Ramos (cell line): ENCODE measurements around the gene GALNT17.

Source experiments
- in situ Hi-C: fragments of 300-500 bp; cut with MboI; formaldehyde crosslinking; loops from one replicate; pipeline ENCODE4 v1.14.3; 2022; ENCODE audit warnings: low sequenced_read_pairs; ENCODE audit not compliant: unreplicated experiment

The GALNT17 gene

DNA sequence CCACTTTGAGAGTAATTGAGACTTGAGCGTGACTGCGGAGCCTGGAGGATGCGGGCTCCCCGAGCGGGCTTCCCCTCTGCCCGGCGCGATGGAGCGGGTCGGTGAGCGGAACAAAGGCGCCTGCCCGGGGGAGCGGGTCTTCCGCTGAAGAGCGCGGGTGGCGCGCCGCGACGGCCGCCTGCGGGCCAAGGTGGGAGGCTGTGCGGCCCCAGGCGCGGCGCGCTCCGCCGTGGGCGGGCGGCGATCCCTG lies at the start of gene GALNT17:
TSS of gene GALNT17 (plus strand) at position 18 of the 250 bp plus-strand sequence.
- in situ Hi-C loops, result no loop called here

DNA sequence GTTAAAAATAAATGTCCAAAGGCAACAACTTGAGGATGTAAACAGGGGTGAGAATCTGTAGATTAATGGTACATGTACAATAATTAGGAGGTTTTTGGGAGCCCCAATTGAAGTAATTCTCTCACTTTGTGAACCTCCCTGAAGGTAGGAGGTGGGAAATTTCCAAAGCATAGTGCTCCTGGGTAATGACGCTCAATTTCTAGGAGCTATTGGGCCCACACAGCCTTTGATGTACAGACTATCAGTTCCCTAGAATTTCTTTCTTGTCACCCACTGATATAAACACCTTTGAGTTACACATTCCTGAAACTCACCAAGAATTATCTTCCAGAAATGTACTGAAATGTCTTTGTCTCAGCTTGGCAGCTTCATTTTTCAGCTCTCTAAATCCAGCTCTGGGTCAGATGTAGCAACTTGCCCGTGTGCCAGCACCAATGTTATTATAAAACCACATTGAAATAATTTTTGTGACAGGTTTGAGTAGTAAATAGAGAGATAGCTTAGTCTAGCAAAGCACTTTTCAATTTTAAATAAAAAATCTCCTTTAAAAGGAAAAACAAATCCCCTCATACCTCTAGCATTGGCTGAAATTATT lies 36.6 kb upstream of the GALNT17 start:
- in situ Hi-C loops, result no loop called here

DNA sequence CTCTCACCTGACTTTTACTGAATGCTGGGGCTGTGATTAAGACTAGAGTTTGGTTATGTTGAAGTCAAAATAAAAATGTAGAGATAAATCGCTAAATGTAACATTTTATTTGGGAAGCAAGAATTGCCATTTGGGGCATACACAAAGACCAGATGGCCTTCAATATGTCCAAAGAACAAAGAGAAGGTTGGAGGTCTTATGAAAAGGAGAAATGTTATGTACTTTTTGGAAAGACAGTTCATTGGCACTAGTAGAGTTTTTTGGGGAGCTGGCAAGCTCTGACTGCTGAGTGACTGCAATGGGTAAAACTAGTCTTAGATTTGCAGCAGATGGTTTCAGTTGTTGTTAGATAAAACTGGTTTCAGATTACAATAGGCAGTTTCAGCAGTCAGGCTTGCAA lies 35.6 kb upstream of the GALNT17 start:
- in situ Hi-C loops, result no loop called here

DNA sequence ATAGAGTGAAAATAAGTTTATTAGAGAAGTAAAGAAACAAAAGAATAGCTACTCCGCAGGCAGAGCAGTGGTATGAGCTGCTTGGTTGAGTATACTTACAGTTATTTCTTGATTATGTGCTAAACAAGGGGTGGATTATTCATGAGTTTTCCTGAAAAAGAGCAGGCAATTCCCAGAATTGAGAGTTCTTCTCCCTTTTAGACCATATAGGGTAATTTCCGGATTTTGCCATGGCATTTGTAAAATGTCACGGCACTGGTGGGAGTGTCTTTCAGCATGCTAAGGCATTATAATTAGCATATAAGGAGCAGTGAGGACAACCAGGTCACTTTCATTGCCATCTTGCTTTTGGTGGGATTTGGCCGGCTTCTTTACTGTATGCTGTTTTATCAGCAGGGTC lies 25.7 kb upstream of the GALNT17 start:
- in situ Hi-C loops, result no loop called here

DNA sequence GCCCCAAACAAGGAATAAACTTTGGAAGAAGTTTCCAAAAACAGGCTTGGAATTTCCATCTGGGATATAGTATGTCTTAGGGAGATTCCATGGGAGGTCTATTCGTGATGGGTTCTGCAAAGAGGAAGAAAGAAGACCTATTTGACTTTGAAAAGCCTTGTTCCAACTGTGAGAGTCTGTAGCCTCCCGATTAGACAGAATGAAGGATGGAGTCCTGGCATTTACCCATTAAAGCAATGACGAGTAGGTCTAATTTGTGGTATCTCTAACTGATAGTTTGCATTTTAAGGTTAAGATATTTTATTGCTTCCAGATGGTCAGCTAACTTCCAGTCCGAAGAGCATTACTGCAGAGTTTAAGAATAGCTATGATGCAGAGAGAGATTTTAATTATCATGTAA lies 19.5 kb upstream of the GALNT17 start:
- in situ Hi-C loops, result no loop called here

DNA sequence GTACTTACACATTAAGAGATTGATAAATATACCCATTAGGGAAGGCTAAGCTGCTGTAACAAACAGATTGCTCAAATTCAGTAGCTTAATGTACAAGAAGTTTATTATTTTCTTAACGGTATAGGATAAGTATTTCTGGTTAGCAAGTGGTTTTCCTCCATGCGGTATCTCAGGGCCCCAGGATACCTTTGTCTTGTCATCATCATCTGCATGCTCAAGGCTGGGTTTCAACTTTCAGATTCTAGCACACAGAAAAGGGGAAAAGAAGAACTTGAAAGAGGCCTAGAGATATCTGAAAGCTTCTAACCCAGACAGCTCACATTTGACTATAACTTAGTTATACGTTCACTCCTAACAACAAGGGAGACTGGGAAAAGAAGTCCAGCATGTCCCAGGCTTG lies 11.8 kb upstream of the GALNT17 start:
- in situ Hi-C loops, result no loop called here

DNA sequence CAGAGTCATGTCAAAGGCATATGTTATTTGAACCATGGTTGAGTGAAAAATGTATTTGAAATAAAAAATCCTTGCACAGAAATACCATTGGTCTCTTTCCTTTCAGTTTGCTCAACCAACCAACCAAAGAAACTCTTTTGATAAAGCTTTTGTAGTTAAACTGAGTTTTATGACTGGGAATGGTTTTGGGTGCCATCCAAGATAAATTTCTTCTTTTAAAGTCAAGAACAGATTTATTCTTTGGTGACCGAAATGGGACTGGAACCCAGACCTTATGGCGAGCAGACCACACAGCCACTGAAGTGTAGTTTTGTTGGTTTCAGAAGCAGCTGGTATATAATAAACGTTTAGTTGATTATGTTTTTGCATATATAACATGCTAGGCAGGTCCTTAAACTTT lies 2.8 kb upstream of the GALNT17 start:
- in situ Hi-C loops, result no loop called here

DNA sequence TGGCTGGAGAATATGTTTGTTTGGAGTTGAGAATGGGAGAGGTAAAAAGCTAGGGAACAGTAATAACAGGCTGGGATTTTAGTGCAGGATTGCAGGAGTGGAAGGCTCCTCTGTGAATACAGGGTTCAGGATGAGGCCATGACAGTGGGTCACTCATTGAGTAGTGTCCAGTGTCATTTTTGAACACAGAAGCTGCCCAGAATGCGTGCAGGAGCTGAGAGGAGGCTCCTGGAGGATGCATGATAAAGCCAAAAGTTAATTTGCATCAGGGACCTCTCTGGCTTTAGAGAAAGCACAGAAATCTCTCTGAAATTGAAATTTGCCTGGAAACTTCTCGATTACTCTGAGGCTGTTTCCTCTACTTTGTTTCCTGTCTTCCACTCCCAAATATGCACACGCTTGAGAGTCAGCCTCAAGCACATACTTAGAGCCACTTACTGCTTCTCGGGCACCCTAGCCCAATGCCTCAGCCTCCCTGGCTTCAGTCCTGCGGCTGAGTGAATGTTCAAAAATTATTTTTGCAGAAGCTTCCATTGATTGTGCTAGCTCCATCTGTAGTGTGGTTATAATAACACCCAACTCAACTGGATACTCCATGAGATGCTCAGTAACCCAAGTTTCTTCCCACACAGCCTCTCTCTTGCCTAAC lies 1.8 kb upstream of the GALNT17 start:
- in situ Hi-C loops, result no loop called here

DNA sequence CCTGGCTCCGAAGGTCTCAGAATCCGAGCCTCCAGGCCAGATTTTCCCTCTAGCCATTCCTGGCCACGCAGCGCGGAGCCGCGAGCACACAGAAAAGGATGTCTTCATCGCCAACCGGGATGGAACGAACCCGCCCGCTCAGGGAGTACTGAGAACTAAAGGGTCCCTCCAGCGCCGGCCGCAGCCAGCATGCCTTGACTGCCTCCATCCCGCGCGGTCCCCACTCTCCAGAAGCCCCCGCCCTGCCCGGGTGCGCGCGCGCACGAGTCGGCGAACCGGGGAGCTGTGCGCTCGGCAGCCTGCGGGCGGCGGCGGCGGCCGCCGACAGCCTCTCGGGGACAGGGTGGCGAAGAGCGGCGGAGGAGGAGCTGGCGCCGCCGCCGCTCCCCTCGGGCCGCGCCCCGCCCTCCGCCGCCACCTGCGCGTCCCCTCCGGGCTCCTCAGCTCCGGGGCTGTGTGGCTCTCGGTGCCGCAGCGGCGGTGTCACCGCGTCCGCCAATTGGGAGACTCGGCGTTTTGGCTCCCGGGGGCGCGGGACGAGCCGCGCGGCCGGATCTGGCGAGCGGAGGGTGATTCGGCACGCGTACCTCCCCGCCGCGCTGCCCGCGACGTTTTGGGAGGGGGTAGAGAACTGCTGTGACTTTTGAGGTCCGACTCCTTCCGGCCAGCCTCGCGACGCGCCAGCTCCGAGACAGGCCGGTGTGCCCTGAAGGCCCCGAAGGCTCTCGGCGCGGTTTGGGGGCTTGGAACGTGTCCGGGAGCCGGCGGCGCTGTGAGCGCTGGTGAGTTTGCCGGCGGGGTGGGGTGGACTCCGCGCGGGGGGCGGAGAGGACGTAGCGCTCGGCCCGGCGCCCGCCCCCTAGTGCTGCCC lies 453 bp upstream of the GALNT17 start:
- in situ Hi-C loops, result no loop called here

DNA sequence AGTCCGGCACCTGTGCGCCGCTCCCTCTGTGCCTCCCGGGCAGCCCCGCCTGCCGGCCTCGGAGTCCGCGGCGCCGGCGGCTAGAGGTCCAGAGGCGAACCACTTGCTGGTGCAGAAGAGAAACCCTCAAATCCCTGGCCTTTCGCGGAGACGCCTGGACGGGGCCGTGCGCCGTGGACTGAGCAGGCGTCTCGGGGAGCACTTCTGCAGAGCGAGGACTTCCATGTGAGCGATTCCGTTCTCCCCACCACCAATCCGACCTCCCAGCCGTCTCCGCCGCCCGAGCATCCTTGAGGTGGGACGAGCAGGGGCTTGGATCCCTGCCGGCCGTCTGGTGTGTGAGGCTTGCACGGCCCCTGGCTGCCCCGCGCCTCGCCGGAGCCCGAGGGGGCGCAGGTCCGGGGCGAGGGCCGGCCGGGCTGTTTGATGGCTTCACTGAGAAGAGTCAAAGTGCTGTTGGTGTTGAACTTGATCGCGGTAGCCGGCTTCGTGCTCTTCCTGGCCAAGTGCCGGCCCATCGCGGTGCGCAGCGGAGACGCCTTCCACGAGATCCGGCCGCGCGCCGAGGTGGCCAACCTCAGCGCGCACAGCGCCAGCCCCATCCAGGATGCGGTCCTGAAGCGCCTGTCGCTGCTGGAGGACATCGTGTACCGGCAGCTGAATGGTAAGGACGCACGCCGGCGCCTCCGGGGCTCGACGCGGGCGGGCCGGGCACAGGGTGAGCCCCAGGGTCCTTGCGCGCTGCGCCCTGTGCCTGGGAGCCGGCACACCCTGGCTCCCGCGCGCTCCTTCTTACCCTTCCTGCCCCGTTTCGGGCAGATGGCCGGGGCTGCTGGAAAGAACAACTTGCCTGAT lies 660 bp downstream of the GALNT17 start:
- in situ Hi-C loops, result no loop called here

DNA sequence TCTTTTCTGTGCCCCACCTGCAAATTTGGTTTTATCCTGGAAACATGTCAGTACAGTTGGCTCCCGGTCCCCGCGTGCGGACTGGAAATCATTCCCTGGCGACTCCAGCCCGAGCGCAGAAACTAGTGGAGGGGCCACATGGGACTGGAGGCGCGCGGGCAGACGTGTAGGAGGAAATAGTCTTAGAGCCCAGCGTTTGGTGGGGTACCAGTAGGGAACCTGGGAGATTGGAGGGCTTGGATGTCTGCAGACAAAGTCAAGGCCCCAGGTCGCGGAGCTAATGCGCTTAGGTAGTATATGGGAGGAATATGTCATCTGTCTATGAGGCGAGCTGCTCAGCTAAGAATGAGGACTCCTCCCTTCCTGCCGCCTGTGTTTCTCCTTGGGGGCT lies 1.3 kb downstream of the GALNT17 start:
- in situ Hi-C loops, result no loop called here

DNA sequence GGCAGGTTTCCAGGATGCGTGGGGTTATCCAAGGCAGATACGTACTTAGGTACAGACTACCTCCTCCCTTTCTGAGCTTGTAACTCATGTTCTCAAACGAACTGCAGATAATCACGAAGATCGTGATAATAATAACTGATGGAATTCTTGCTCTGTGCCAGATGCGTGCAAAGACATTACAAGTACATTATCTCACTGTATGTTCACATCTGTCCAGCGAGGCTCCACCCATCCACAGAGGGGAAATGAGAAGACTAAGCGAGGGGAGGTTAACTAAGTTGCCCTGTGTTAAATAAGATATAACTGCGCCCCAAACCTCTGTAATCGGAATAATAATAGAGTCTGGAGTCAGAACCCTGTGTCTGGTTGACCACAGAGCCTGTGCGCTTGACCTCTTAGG lies 1.9 kb downstream of the GALNT17 start:
- in situ Hi-C loops, result no loop called here

DNA sequence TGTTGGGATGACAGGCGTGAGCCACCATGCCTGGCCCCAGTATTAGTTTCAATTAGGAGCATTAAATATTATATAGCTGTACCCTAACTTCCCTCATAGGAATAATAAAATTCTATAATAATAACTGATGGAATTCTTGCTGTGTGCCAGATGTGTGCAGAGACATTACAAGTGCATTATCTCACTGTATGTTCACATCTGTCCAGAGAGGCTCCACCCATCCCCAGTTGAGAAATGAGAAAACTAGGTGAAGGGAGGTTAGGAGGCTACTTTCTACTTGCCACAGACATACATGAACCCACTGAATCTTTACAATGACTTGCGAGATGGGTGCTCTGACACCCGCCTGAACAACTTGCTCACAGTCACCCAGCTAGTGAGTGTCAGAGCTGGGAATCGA lies 3.2 kb downstream of the GALNT17 start:
- in situ Hi-C loops, result no loop called here

DNA sequence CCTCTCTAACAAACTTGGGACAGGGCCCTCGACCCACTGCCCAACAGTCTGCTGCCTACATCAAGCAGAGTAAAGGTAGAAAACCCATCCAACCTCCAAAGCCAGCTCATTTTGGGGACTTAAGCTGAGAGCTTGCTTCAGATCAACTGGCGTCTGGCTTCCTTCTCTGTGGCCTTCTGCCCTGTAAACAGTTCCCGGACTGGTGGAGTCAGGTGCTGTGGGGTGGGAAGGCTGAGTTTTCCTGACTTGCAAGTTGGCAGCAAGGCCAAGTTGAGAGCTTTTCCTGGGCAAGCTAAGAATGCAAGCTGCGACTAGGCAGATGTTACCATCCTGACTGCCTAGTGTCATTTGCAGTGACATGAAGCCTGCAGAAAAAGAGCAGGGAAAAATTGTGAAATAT lies 3.7 kb downstream of the GALNT17 start:
- in situ Hi-C loops, result no loop called here

DNA sequence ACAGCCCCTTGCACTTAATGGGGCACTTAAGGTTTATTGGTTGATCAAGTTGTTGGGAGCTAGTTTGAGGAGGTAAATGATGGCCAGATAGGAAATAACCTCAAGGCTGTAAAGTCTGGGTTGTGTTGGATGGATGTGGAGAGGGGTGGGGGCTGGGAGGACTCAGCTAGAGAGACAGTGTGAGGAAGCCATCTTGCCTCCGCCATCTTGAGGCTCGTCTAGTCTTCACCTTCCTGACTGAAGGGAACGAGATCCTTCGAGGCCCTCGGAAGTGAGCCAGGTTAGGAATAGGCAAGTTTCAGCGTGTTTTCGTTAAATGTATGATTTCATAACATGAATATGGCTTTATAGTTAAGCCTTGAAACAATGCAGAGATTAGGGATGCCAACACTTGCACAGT lies 5.5 kb downstream of the GALNT17 start:
- in situ Hi-C loops, result no loop called here

DNA sequence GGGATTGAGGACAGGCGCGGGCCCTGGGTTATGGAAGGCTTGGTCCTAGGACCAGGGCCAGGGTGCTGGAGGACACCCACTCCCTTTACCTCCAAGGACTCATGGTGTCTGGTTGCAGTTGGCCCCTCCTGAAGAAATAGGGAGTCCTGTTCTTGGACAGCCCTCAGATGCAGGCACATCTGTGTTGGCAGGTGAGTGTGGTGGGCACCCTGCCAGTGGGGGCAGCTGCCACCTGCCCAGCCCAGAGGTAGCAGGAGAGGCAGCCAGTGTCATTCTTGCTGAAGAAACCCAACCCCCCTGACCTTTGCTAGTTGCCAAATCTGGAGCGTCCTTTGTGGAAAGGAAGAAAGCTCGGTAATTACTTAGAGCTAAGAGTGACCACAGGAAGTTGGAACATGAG lies 8.3 kb downstream of the GALNT17 start:
- in situ Hi-C loops, result no loop called here

DNA sequence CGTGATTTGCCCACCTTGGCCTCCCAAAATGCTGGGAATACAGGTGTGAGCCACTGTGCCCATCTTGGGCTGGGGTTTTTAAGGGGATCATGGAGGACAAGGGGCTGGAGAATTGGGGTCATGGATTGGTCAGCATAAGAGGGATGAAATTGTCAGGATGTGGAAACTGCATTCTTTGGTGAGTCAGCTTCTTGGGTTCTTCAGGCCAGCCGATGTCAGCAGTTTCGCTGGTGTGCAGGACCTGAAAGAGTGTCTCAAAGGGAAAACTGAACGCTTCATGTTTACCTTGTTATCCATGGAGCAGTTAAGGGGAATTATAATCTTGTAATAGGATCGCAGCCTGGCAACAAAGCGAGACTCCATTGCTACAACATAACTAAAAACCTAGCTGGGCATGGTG lies 13.0 kb downstream of the GALNT17 start:
- in situ Hi-C loops, result no loop called here

DNA sequence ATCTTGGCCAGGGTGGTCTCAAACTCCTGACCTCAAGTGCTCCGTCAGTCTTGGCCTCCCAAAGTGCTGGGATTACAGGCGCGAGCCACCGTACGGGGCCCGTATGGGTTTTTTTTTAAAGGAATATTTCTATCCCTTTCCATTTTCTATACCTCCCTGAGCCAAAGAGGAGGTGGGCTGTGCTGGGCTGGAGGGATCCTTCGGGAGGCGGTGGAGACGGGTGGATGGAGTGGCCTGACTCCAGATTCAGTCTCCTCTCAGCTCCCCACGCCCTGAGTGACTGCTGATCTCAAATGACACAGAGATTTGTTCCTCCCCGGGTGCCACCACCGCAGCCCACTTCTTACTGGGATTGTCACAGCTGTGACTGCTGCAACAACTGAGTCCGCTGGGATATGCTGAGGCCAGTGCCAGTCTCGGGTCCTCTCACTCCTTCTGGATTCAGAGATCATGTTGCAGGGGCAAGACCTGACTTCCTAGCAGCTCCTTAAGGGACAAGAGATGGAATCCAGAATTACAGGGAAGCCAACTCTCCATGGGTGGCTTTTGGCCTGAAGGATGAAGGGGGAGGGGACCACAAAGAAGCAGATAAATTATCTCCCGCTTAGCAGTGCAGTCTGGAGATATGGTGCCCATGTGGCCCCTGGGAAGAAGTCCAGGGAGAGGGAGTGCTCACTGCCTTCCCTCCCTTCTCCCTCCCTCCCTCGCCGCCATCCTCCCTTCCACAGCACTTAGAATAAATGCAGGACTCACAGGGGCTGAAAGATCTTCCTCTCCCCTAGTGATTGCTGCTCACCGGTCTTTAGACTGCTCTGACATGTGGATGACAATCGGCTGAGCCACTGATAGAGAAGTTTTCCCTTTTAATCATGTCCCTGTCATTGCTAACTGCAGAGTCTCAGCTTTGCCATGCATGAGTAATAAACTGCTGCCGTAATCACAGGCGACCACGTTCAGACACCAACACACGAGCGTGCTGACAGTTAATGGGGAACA lies 14.3 kb downstream of the GALNT17 start:
- in situ Hi-C loops, result no loop called here

DNA sequence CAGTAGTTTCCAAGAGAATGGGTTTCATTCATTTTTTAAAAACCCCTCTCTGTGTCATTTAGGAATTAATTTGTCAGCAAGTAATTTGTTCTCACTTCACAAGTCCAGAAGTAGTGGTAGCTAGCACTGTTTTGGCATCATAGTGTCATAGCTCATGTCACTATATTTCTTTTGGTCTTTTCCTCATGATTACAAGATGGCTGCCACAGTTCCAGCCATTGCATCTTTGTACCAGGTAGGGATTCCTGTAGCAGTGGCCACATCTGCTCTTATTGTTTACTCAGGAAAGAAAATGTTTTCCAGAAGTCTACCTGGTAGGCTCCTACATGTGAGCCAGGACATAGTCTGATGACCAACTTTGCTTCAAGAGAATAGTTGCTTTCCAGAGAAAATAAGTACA lies 16.2 kb downstream of the GALNT17 start:
- in situ Hi-C loops, result no loop called here

DNA sequence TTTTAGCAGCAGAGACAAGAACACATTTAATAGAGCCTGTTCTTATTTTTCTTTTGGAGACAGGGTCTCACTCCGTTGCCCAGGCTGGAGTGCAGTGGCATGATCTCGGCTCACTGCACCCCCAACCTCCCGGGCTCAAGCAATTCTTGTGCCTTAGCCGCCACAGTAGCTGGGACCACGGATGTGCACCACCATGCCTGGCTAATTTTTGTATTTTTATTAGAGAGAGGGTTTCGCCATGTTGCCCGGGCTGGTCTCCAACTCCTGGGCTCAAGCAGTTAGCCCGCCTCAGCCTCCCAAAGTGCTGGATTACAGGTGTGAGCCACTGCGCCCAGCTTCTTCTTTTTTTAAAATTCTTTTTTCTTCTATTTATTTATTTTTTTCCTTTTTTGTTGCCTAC lies 23.3 kb downstream of the GALNT17 start:
- in situ Hi-C loops, result no loop called here
